H9 (cell line): ENCODE results near the gene SEMA4C. TPM values are rescaled to one million over a fixed set of nuclear protein-coding genes. Genes with fewer than 3 reads are reported as not detected.

ENCODE experiments used
- DNase-seq: peaks from one replicate; pipeline ENCODE4 v3.0.0-alpha.2; 2017
- H2AFZ ChIP-seq: one replicate; pipeline ENCODE4 v1.6.1; 2013; ENCODE audit warnings: mild to moderate bottlenecking, low read length, control low read depth, moderate library complexity
- H2AK5ac ChIP-seq: 2 replicates; pipeline ENCODE4 v1.6.1; 2013; ENCODE audit warnings: low read length, control low read depth, mixed read lengths; ENCODE audit not compliant: insufficient read length
- H2BK120ac ChIP-seq: one replicate; pipeline ENCODE4 v1.6.1; 2013; ENCODE audit warnings: low read depth, mild to moderate bottlenecking, low read length, control low read depth, inconsistent platforms; ENCODE audit not compliant: poor library complexity, severe bottlenecking
- H2BK12ac ChIP-seq: 2 replicates; pipeline ENCODE4 v1.6.1; 2013; ENCODE audit warnings: low read length, control low read depth, mixed read lengths, low read depth; ENCODE audit not compliant: insufficient read length
- H2BK15ac ChIP-seq: 2 replicates; pipeline ENCODE4 v1.6.1; 2013; ENCODE audit warnings: low read depth, low read length, control low read depth
- H2BK20ac ChIP-seq: one replicate; pipeline ENCODE4 v1.6.1; 2013; ENCODE audit warnings: low read depth, mild to moderate bottlenecking, low read length, control low read depth, inconsistent platforms; ENCODE audit not compliant: poor library complexity, severe bottlenecking
- H2BK5ac ChIP-seq: 2 replicates; pipeline ENCODE4 v1.6.1; 2013; ENCODE audit warnings: low read length, control low read depth, mixed read lengths; ENCODE audit not compliant: insufficient read length
- H3K14ac ChIP-seq: 2 replicates; pipeline ENCODE4 v1.6.1; 2013; ENCODE audit warnings: low read length, control low read depth; ENCODE audit not compliant: insufficient read depth
- H3K18ac ChIP-seq: 2 replicates; pipeline ENCODE4 v1.6.1; 2013; ENCODE audit warnings: low read depth, mild to moderate bottlenecking, mixed read lengths, low read length, control low read depth; ENCODE audit not compliant: insufficient read length
- H3K23ac ChIP-seq: 2 replicates; pipeline ENCODE4 v1.6.1; 2013; ENCODE audit warnings: low read length, control low read depth, mixed read lengths, low read depth; ENCODE audit not compliant: insufficient read length
- H3K23me2 ChIP-seq: 2 replicates; pipeline ENCODE4 v1.6.1; 2013; ENCODE audit warnings: low read depth, mild to moderate bottlenecking, mixed read lengths, low read length, control low read depth; ENCODE audit not compliant: insufficient read length, poor library complexity, severe bottlenecking
- H3K27ac ChIP-seq: 2 replicates; pipeline ENCODE4 v1.5.1; 2013; ENCODE audit warnings: low read length, control low read depth, mixed read lengths, low read depth; ENCODE audit not compliant: insufficient read length
- H3K27me3 ChIP-seq: 2 replicates; pipeline ENCODE4 v1.6.1; 2013; ENCODE audit warnings: low read length, control low read depth, inconsistent platforms; ENCODE audit not compliant: insufficient read depth
- H3K4ac ChIP-seq: 2 replicates; pipeline ENCODE4 v1.6.1; 2013; ENCODE audit warnings: low read depth, mild to moderate bottlenecking, control low read depth, inconsistent platforms, low read length, moderate library complexity
- H3K4me1 ChIP-seq: 2 replicates; pipeline ENCODE4 v1.6.1; 2013; ENCODE audit warnings: low read length, control low read depth, inconsistent platforms; ENCODE audit not compliant: insufficient read depth
- H3K4me2 ChIP-seq: 2 replicates; pipeline ENCODE4 v1.6.1; 2013; ENCODE audit warnings: low read length, control low read depth, mixed read lengths; ENCODE audit not compliant: insufficient read length, insufficient read depth
- H3K56ac ChIP-seq: 2 replicates; pipeline ENCODE4 v1.6.1; 2013; ENCODE audit warnings: low read depth, mild to moderate bottlenecking, mixed read lengths, low read length, control low read depth; ENCODE audit not compliant: insufficient read length
- H3K79me1 ChIP-seq: 2 replicates; pipeline ENCODE4 v1.6.1; 2013; ENCODE audit warnings: low read depth, mild to moderate bottlenecking, moderate library complexity, low read length, control low read depth, inconsistent platforms; ENCODE audit not compliant: insufficient read depth, poor library complexity, severe bottlenecking
- H3K79me2 ChIP-seq: 2 replicates; pipeline ENCODE4 v1.6.1; 2013; ENCODE audit warnings: low read length, control low read depth, inconsistent platforms; ENCODE audit not compliant: insufficient read depth
- H3K9ac ChIP-seq: 2 replicates; pipeline ENCODE4 v1.6.1; 2013; ENCODE audit warnings: low read length, control low read depth, mixed read lengths; ENCODE audit not compliant: insufficient read length; ENCODE audit errors: extremely low read depth
- H3K9me3 ChIP-seq: one replicate; pipeline ENCODE4 v1.6.1; 2013; ENCODE audit warnings: low read depth, low read length, inconsistent platforms; ENCODE audit not compliant: control insufficient read depth
- H3T11ph ChIP-seq: one replicate; pipeline ENCODE4 v1.6.1; 2013; ENCODE audit warnings: mild to moderate bottlenecking, low read length, control low read depth, inconsistent platforms
- H4K20me1 ChIP-seq: one replicate; pipeline ENCODE4 v1.6.1; 2013; ENCODE audit not compliant: control insufficient read depth, insufficient read length, insufficient read depth
- H4K5ac ChIP-seq: 2 replicates; pipeline ENCODE4 v1.6.1; 2013; ENCODE audit warnings: low read depth, mild to moderate bottlenecking, mixed read lengths, low read length, control low read depth; ENCODE audit not compliant: insufficient read length
- H4K8ac ChIP-seq: replicated peaks from 2 replicates; pipeline ENCODE4 v1.6.1; 2013; ENCODE audit warnings: low read length, control low read depth, mixed read lengths, low read depth; ENCODE audit not compliant: insufficient read length
- H4K91ac ChIP-seq: 2 replicates; pipeline ENCODE4 v1.6.1; 2013; ENCODE audit warnings: low read depth, mild to moderate bottlenecking, moderate library complexity, mixed read lengths, low read length, control low read depth; ENCODE audit not compliant: insufficient read length
- H3K27ac Mint-ChIP-seq, 3 experiments: 2 replicates in 2 of 3; 3 replicates in 1 of 3; pipeline ENCODE4 v1.8.0; 2020 to 2021; ENCODE audit warnings: mixed read lengths in 3 of 3, mild to moderate bottlenecking in 1 of 3, moderate library complexity in 1 of 3
- H3K27me3 Mint-ChIP-seq: 2 replicates; pipeline ENCODE4 v1.8.0; 2021; ENCODE audit warnings: low read depth, mild to moderate bottlenecking, moderate library complexity, mixed read lengths
- H3K36me3 Mint-ChIP-seq, 3 experiments: 2 replicates in 2 of 3; 3 replicates in 1 of 3; pipeline ENCODE4 v1.8.0; 2020 to 2021; ENCODE audit warnings: low read depth in 3 of 3, mixed read lengths in 3 of 3; ENCODE audit not compliant: insufficient read depth in 1 of 3
- H3K4me1 Mint-ChIP-seq, 2 experiments: 2 replicates each; pipeline ENCODE4 v1.8.0; 2020; ENCODE audit warnings: mixed read lengths in 2 of 2
- H3K4me3 Mint-ChIP-seq, 2 experiments: 2 replicates in 1 of 2; 3 replicates in 1 of 2; pipeline ENCODE4 v1.8.0; 2020 to 2021; ENCODE audit warnings: mild to moderate bottlenecking in 2 of 2, mixed read lengths in 2 of 2, moderate library complexity in 1 of 2
- H3K9me3 Mint-ChIP-seq, 2 experiments: 2 replicates in 1 of 2; 3 replicates in 1 of 2; pipeline ENCODE4 v1.8.0; 2020; ENCODE audit warnings: mild to moderate bottlenecking in 2 of 2, mixed read lengths in 2 of 2, moderate library complexity in 1 of 2
- CTCF ChIP-seq: fragments of 200-600 bp; sonication (generic); conservative IDR thresholded peaks from 3 replicates; pipeline ENCODE4 v1.8.0; 2021; ENCODE audit warnings: antibody characterized with exemption, mild to moderate bottlenecking
- WGBS: extraction: QIAGEN DNeasy Blood & Tissue Kit; methylation state at CpG from one replicate; pipeline ENCODE4 v1.1.7; 2013; ENCODE audit warnings: missing lambda C conversion rate, low lambda C conversion rate, mixed read lengths; ENCODE audit not compliant: insufficient read length; ENCODE audit errors: extremely low coverage; 5-methylcytosine and 5-hydroxymethylcytosine counted together
- total RNA-seq: library from RNA; stranded (reverse); gene quantifications from 2 replicates; pipeline ENCODE4 v1.2.1, GENCODE V29; 2021

Gene SEMA4C
- total RNA-seq, 1 experiment from 2014 or later: 81.6 TPM

DNA sequence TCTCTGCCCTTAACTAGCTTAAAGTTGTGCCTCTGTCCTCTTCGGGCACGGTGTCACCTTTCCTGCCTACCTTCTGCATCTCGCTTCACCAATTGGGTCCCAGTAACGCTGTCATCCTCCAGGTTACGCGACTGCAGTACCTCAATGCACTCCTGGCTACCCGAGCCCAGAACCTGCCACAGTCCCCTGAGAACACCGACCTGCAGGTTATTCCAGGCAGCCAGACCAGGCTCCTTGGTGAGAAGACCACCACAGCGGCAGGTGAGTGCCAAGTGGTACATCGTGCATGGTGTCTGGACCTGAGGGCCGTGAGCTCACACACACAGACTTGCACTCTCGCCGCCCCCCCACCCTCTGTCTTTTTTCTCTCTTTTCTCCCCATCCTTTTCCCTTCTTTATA, 41.0 kb downstream of the SEMA4C start:
- H3K4me1 ChIP-seq: no peaks in the 10 kb centered on the region
- no peak overlapping the region for H2BK5ac ChIP-seq
- no peaks in the 10 kb centered on the region for H3K9me3 Mint-ChIP-seq
- peaks cover 21 to 22% of the 10 kb centered on the region in 2 experiments for H3K4me1 Mint-ChIP-seq
- no peak overlapping the region for H3K4me3 Mint-ChIP-seq
- no peak overlapping the region for H3K4ac ChIP-seq
- no peaks in the 10 kb centered on the region for H3K27me3 Mint-ChIP-seq
- H4K91ac ChIP-seq: no peak overlapping the region
- no peaks in the 10 kb centered on the region for H3K27me3 ChIP-seq
- no peak overlapping the region for H2AK5ac ChIP-seq
- TF ChIP-seq CTCF: no peak
- no peak overlapping the region for H2BK15ac ChIP-seq
- H3K4me2 ChIP-seq: no peak overlapping the region
- no peaks in the 10 kb centered on the region for H3K23me2 ChIP-seq
- H3K79me1 ChIP-seq: peaks cover 4% of the 10 kb centered on the region
- no peak overlapping the region for H2BK12ac ChIP-seq
- no peak overlapping the region for H3T11ph ChIP-seq
- H3K9ac ChIP-seq: no peak overlapping the region
- H3K23ac ChIP-seq: no peak overlapping the region
- H3K9me3 ChIP-seq: no peaks in the 10 kb centered on the region
- H3K56ac ChIP-seq: no peak overlapping the region
- no peak overlapping the region for H4K5ac ChIP-seq
- WGBS: no CpG with 5 or more reads among the region's 13 CpGs
- H3K27ac Mint-ChIP-seq: no peak overlapping the region
- no peak overlapping the region for H2BK20ac ChIP-seq
- H2BK120ac ChIP-seq: no peak overlapping the region
- no peaks in the 10 kb centered on the region for H3K79me2 ChIP-seq
- DNase-seq: no peak
- H3K14ac ChIP-seq: no peak overlapping the region
- no peaks in the 10 kb centered on the region for H4K20me1 ChIP-seq
- H2AFZ ChIP-seq: no peak overlapping the region
- H3K18ac ChIP-seq: no peak overlapping the region
- H3K36me3 Mint-ChIP-seq: peaks cover 39 to 80% (median 70%) of the 10 kb centered on the region in 3 experiments
- H3K27ac ChIP-seq: no peak overlapping the region
- no peak overlapping the region for H4K8ac ChIP-seq
